ENCODE data around the gene MTCL1. TPM values are rescaled to one million over a fixed set of nuclear protein-coding genes. Genes with fewer than 3 reads are reported as not detected.

The MTCL1 gene
- total RNA-seq, 1 experiment from 2014 or later, result 28.3 TPM

DNA sequence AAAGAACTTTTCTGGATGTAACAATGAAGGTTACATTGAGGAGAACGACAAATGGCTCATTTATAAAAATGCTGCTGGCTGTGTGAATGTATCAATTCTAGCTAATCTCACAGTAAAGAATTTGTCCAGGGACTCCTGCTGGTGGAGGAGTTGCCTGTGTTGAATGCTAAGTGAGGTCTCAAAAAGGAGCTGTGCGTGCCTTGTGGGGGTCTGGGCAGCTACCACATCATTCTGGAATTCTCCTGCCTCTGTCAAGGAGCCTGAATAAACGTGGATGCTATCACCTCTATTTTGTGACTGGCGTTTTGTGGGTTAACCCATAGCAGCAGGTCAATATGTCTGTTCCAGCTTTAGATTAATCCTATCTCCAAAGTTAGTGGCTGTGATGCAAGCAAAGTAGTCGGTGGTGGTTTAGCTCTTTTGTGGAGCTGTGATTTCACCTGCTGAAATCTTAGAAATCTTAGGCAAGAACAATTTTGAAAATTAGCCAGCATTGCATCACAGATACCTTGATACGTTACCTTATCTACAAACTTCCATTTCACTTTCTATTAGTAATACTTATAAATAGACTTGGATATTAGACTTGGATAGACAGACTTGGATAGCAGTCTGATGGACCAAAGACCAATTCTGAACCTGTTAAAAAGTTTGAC is 96.8 kb downstream of the MTCL1 start:
- Histone ChIP-seq H3K9me3 (no peaks in the 10 kb centered on the region), H3K4me3 (ENCODE audit: low read depth, low read length) (no peak overlapping the region), H3K36me3 (ENCODE audit: control insufficient read depth, insufficient read depth, low read length) (no peaks in the 10 kb centered on the region; the same call in 1 of the 2 replicates), H3K27me3 (replicated peaks; ENCODE audit: control insufficient read depth, insufficient read depth, low read length) (no peaks in the 10 kb centered on the region), H3K4me1 (peaks cover 27% of the 10 kb centered on the region)
- intact Hi-C loops (cut with micrococcal nuclease; ENCODE audit: unreplicated experiment), result loop anchor here (5.0 to 10.0 kb wide), 2 partner anchors 95 to 183 kb away; partner anchors contain the start of gene MTCL1
- Mint-ChIP-seq H3K9me3 (ENCODE audit: unreplicated experiment) (no peaks in the 10 kb centered on the region), H3K27me3 (ENCODE audit: insufficient read depth, unreplicated experiment) (no peaks in the 10 kb centered on the region), H3K27ac (ENCODE audit: unreplicated experiment) (no peak overlapping the region), H3K4me3 (ENCODE audit: unreplicated experiment) (no peak overlapping the region), H3K4me1 (ENCODE audit: low read depth, unreplicated experiment) (peaks cover 5% of the 10 kb centered on the region), H3K36me3 (ENCODE audit: insufficient read depth, unreplicated experiment) (no peaks in the 10 kb centered on the region)
- no peak for DNase-seq
- CTCF ChIA-PET, result no interaction called here
- no TSS peak for BruUV-seq (replicated peaks)
- POLR2A ChIA-PET, result no interaction called here
- TF ChIP-seq, protein P1, sequence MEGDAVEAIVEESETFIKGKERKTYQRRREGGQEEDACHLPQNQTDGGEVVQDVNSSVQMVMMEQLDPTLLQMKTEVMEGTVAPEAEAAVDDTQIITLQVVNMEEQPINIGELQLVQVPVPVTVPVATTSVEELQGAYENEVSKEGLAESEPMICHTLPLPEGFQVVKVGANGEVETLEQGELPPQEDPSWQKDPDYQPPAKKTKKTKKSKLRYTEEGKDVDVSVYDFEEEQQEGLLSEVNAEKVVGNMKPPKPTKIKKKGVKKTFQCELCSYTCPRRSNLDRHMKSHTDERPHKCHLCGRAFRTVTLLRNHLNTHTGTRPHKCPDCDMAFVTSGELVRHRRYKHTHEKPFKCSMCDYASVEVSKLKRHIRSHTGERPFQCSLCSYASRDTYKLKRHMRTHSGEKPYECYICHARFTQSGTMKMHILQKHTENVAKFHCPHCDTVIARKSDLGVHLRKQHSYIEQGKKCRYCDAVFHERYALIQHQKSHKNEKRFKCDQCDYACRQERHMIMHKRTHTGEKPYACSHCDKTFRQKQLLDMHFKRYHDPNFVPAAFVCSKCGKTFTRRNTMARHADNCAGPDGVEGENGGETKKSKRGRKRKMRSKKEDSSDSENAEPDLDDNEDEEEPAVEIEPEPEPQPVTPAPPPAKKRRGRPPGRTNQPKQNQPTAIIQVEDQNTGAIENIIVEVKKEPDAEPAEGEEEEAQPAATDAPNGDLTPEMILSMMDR (IDR thresholded peaks at IDR 0.05; ENCODE audit: insufficient read depth in 1 of 2, low read depth in 1 of 2, low read length in 1 of 2, severe bottlenecking in 1 of 2, unreplicated experiment in 1 of 2), result no peak

DNA sequence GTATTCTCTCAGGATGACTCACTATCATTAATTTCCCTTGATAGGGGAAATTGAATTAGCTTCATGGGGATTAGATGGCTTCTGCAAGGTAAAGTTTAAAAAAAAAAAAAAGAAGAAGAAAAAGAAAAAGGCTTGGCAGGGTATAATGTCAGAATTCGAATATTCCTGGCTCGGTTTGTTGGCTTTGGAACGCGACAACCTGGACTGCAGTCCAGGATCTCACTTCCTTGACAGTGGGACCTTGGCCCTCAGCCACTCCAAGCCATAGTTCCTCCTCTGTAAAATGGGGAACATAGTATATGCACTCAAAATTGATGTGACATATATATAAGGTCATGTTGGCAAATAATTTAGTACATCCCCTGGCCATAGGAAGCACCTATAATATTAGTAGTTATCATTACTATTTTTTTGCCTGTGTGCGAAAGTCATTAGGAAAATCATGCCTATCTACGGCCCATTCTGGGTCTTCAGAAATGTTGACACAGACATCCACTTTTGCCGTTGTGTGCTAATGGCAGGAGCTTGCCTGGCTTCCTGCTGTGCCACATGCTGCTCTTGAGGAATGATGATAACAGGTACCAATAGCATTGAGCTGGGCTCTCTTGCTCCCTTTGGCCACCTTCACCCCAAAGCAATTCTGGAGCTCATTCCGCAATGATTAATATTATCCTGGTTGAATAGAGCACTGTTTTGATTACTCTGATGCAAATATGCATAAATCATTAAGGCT is 97.9 kb downstream of the MTCL1 start:
- intact Hi-C loops (cut with micrococcal nuclease; ENCODE audit: unreplicated experiment), result loop anchor here (5.0 to 10.0 kb wide), 2 partner anchors 96 to 182 kb away; partner anchors contain the start of gene MTCL1
- no peaks in the 10 kb centered on the region for H3K36me3 Mint-ChIP-seq (ENCODE audit: insufficient read depth, unreplicated experiment)
- no peaks in the 10 kb centered on the region for H3K27me3 Mint-ChIP-seq (ENCODE audit: insufficient read depth, unreplicated experiment)
- H3K27me3 ChIP-seq (replicated peaks; ENCODE audit: control insufficient read depth, insufficient read depth, low read length), result no peaks in the 10 kb centered on the region
- TF ChIP-seq, protein P1 (IDR thresholded peaks at IDR 0.05; ENCODE audit: insufficient read depth in 1 of 2, low read depth in 1 of 2, low read length in 1 of 2, severe bottlenecking in 1 of 2, unreplicated experiment in 1 of 2), result no peak
- no peak overlapping the region for H3K27ac Mint-ChIP-seq (ENCODE audit: unreplicated experiment)
- H3K4me1 Mint-ChIP-seq (ENCODE audit: low read depth, unreplicated experiment), result peaks cover 5% of the 10 kb centered on the region
- H3K36me3 ChIP-seq (ENCODE audit: control insufficient read depth, insufficient read depth, low read length), result no peaks in the 10 kb centered on the region; the same call in 1 of the 2 replicates
- H3K9me3 ChIP-seq, result no peaks in the 10 kb centered on the region
- ChIA-PET POLR2A (no interaction called here), CTCF (no interaction called here)
- H3K4me1 ChIP-seq, result peaks cover 27% of the 10 kb centered on the region
- H3K4me3 ChIP-seq (ENCODE audit: low read depth, low read length), result no peak overlapping the region
- DNase-seq, result no peak
- H3K9me3 Mint-ChIP-seq (ENCODE audit: unreplicated experiment), result no peaks in the 10 kb centered on the region
- BruUV-seq (replicated peaks), result no TSS peak
- no peak overlapping the region for H3K4me3 Mint-ChIP-seq (ENCODE audit: unreplicated experiment)

DNA sequence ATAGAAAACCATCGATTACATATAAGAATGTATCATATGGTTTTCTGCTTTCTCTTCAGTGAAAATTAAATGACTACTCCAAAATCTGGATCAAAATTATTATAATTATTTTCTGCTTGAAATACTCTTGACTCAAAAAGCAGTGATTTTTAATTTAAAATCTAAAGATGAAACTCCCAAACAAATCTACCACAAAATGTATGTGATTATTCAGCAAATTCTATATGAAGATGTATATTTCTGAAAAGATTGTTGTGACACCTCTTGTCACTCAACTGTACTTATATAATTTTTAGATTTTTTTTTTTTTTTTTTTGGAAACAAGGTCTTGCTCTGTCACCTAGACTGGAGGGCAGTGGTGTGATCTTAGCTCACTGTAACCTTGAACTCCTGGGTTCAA is 98.6 kb downstream of the MTCL1 start:
- Histone ChIP-seq H3K4me1 (peaks cover 27% of the 10 kb centered on the region), H3K27me3 (replicated peaks; ENCODE audit: control insufficient read depth, insufficient read depth, low read length) (no peaks in the 10 kb centered on the region), H3K36me3 (ENCODE audit: control insufficient read depth, insufficient read depth, low read length) (no peaks in the 10 kb centered on the region; the same call in 1 of the 2 replicates), H3K9me3 (no peaks in the 10 kb centered on the region), H3K4me3 (ENCODE audit: low read depth, low read length) (no peak overlapping the region)
- Mint-ChIP-seq H3K4me1 (ENCODE audit: low read depth, unreplicated experiment) (peaks cover 5% of the 10 kb centered on the region), H3K27ac (ENCODE audit: unreplicated experiment) (no peak overlapping the region), H3K9me3 (ENCODE audit: unreplicated experiment) (no peaks in the 10 kb centered on the region), H3K27me3 (ENCODE audit: insufficient read depth, unreplicated experiment) (no peaks in the 10 kb centered on the region), H3K4me3 (ENCODE audit: unreplicated experiment) (no peak overlapping the region), H3K36me3 (ENCODE audit: insufficient read depth, unreplicated experiment) (no peaks in the 10 kb centered on the region)
- TF ChIP-seq, protein P1 (IDR thresholded peaks at IDR 0.05; ENCODE audit: insufficient read depth in 1 of 2, low read depth in 1 of 2, low read length in 1 of 2, severe bottlenecking in 1 of 2, unreplicated experiment in 1 of 2), result no peak
- CTCF ChIA-PET, result no interaction called here
- BruUV-seq (replicated peaks), result no TSS peak
- intact Hi-C loops (cut with micrococcal nuclease; ENCODE audit: unreplicated experiment), result loop anchor here (5.0 to 10.0 kb wide), 2 partner anchors 97 to 181 kb away; partner anchors contain the start of gene MTCL1
- POLR2A ChIA-PET, result no interaction called here
- no peak for DNase-seq
